A673 (cell line): ENCODE measurements around the gene KIN.

Experiments
- EZH2 ChIP-seq: fragments of 200-600 bp; sonication (generic); IDR thresholded peaks from 2 replicates; pipeline ENCODE4 v1.6.1; 2017; ENCODE audit warnings: borderline replicate concordance, low read depth, mild to moderate bottlenecking, mixed read lengths, antibody characterized with exemption, low read length; ENCODE audit not compliant: poor library complexity, severe bottlenecking
- TF ChIP-seq, protein P1 (sequence below): fragments of 300-800, 200-600 bp; sonication (generic); conservative IDR thresholded peaks from 2 replicates; pipeline ENCODE4 v1.5.1; 2017; ENCODE audit warnings: low read depth, mild to moderate bottlenecking, antibody characterized with exemption, low read length, moderate library complexity, mixed read lengths

DNA sequence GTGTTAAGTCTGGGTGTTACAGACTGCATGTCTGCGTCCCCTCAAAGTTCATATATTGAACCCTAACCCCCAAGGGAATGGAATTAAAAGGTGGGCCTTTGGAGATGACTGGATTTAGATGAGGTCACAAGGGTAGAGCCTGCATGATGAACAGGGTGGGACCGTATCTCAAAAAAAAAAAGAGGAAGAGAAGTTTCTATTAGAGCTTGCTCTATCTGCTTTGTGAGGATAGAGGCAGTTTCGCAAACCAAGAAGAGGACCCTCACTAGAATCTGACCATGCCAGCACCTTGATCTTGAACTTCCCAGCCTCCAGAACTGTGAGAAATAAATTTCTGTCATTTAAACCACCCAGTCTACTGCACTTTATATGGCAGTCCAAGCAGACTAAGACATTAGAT is 1.4 kb downstream of the KIN start:
- TF ChIP-seq, protein P1, sequence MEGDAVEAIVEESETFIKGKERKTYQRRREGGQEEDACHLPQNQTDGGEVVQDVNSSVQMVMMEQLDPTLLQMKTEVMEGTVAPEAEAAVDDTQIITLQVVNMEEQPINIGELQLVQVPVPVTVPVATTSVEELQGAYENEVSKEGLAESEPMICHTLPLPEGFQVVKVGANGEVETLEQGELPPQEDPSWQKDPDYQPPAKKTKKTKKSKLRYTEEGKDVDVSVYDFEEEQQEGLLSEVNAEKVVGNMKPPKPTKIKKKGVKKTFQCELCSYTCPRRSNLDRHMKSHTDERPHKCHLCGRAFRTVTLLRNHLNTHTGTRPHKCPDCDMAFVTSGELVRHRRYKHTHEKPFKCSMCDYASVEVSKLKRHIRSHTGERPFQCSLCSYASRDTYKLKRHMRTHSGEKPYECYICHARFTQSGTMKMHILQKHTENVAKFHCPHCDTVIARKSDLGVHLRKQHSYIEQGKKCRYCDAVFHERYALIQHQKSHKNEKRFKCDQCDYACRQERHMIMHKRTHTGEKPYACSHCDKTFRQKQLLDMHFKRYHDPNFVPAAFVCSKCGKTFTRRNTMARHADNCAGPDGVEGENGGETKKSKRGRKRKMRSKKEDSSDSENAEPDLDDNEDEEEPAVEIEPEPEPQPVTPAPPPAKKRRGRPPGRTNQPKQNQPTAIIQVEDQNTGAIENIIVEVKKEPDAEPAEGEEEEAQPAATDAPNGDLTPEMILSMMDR, result no peak
- TF ChIP-seq EZH2, result no peak
